A549 (cell line): ENCODE measurements around the gene PHLPP2.

Source experiments
- EP300 ChIP-seq, 2 experiments: fragments of >200 bp; sonication (Bioruptor Twin); formaldehyde crosslinking; IDR thresholded peaks; 2 replicates in 1 of 2; 3 replicates in 1 of 2; pipeline ENCODE4 v1.6.1; 2016 to 2017
- RAD21 ChIP-seq, 2 experiments: fragments of >200 bp in 1 of 2; sonication (Bioruptor Twin) in 1 of 2; formaldehyde crosslinking in 1 of 2; IDR thresholded peaks in 1 of 2; conservative IDR thresholded peaks in 1 of 2; 2 replicates in 1 of 2; 3 replicates in 1 of 2; pipeline ENCODE4 v1.6.1; 2012 to 2018; ENCODE audit warnings: inconsistent platforms in 1 of 2

- TF ChIP-seq RAD21 (conservative IDR thresholded peaks at IDR 0.05 in 1 of 2, IDR thresholded peaks at IDR 0.05 in 1 of 2) = no peak
- TF ChIP-seq EP300 (IDR thresholded peaks at IDR 0.05) = no peak
Measured at GRCh38 chr16:71681360-71681759, 43.1 kb downstream of the PHLPP2 start.
